Skeletal muscle tissue (tissue), 4 donors: Measurements from ENCODE around the gene MRPL24. TPM values are rescaled to one million over a fixed set of nuclear protein-coding genes. Genes with fewer than 3 reads are reported as not detected.

Experiments
- H3K27ac ChIP-seq: one replicate; pipeline ENCODE4 v1.7.0; 2013; ENCODE audit warnings: mild to moderate bottlenecking, low read depth, low read length, inconsistent platforms
- H3K27me3 ChIP-seq, 3 donors: one replicate each; pipeline ENCODE4 v1.7.0; 2013; ENCODE audit warnings: low read length in 3 of 3; ENCODE audit not compliant: control insufficient read depth in 3 of 3, insufficient read depth in 3 of 3
- H3K36me3 ChIP-seq, 3 donors: one replicate each; pipeline ENCODE4 v1.7.0; 2013; ENCODE audit warnings: low read length in 3 of 3; ENCODE audit not compliant: control insufficient read depth in 3 of 3, insufficient read depth in 3 of 3
- H3K4me1 ChIP-seq, 3 donors: one replicate each; pipeline ENCODE4 v1.7.0; 2013; ENCODE audit warnings: low read length in 3 of 3, mild to moderate bottlenecking in 3 of 3; ENCODE audit not compliant: control insufficient read depth in 3 of 3, insufficient read depth in 3 of 3
- H3K4me3 ChIP-seq, 3 donors: one replicate each; pipeline ENCODE4 v1.7.0; 2013; ENCODE audit warnings: low read length in 3 of 3
- H3K9ac ChIP-seq, 3 donors: one replicate each; pipeline ENCODE4 v1.7.0; 2013; ENCODE audit warnings: low read length in 3 of 3, mild to moderate bottlenecking in 3 of 3, moderate library complexity in 2 of 3, low read depth in 1 of 3
- H3K9me3 ChIP-seq, 3 donors: one replicate each; pipeline ENCODE4 v1.7.0; 2013; ENCODE audit warnings: low read length in 3 of 3; ENCODE audit not compliant: control insufficient read depth in 3 of 3
- total RNA-seq: library from RNA; depleted of rRNA; stranded (reverse); fragments of >200 nt; gene quantifications from one replicate; pipeline ENCODE4 v1.2.3, GENCODE V29; 2014
- donor health status: Osteomylitis.

MRPL24 gene
- total RNA-seq, 1 donor from 2014 or later: 36.5 TPM

DNA sequence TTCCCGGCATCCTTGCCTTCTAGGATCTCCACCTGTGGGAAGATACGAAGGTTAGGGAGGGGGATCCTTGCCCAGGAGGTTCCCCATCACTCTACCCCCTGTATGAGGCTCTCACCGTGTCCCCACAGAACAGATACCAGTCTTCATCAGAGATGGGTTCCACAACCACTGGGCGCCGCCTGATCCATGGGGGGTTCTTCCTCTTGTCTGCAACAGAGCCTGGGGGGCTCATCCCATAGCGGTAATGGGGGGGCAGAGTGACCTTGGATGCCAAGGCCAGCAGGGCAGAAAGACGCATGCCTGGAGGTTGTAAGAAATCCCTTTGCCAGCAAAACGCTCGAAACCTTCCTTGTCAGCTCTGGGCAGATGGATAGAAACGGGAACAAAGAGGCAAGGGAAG is 2.5 kb downstream of the MRPL24 start:
- H3K4me1 ChIP-seq: peaks cover 14 to 22% (median 15%) of the 10 kb centered on the region in 3 donors
- H3K9ac ChIP-seq: no peak overlapping the region
- no peak overlapping the region for H3K27ac ChIP-seq
- no peaks in the 10 kb centered on the region for H3K9me3 ChIP-seq
- H3K4me3 ChIP-seq: no peak overlapping the region
- H3K36me3 ChIP-seq: peaks cover 34 to 39% (median 34%) of the 10 kb centered on the region in 3 donors
- H3K27me3 ChIP-seq: no peaks in the 10 kb centered on the region

DNA sequence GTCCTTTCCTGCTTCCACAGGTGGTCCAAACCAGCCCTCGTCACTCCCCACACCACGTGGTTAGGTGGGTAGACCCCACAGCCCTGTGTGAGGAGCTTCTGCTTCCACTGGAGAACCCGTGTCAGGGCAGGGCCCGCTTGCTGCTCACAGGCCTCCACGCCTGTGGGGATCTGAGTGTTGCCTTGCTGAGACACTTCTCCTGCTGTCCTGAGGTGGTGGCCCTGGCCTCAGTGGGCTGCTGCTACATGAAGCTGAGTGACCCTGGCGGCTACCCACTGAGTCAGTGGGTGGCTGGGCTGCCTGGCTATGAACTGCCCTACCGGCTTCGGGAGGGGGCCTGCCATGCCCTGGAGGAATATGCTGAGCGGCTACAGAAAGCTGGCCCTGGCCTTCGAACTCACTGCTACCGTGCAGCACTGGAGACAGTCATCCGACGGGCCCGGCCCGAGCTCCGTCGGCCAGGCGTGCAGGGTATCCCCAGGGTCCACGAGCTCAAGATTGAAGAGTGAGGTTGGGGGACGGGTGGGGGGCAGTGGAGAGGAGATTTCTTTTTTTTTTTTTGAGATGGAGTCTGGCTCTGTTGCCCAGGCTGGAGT is 6.8 kb downstream of the MRPL24 start:
- Histone ChIP-seq H3K36me3 (peaks cover 20 to 43% (median 41%) of the 10 kb centered on the region in 3 donors), H3K27ac (no peak overlapping the region), H3K27me3 (no peaks in the 10 kb centered on the region)

GRCh38 chr1:156728599-156729462 is 12.1 kb downstream of the MRPL24 start, which contains the start of gene ISG20L2:
Gene ISG20L2, minus strand, starts transcription at chr1:156728766. Its CDS starts 1,114 bp downstream, at chr1:156727652.
- peak within 1 kb of the TSS; percentile 88 to 100 (median 99) for H3K4me3 ChIP-seq
- peak within 1 kb of the TSS; percentile 92 to 96 (median 95) for H3K9ac ChIP-seq
- no peaks in the 10 kb centered on the region for H3K27me3 ChIP-seq
- H3K27ac ChIP-seq: peak within 1 kb of the TSS; percentile 97
- peaks cover 12 to 28% (median 26%) of the 10 kb centered on the region in 3 donors for H3K36me3 ChIP-seq
- H3K4me1 ChIP-seq: peaks cover 36 to 53% (median 41%) of the 10 kb centered on the region in 3 donors
- no peaks in the 10 kb centered on the region for H3K9me3 ChIP-seq

More for the DNA sequence above, 6.8 kb downstream of the MRPL24 start:
- Histone ChIP-seq H3K4me3 (no peak overlapping the region), H3K9me3 (no peaks in the 10 kb centered on the region), H3K9ac (no peak overlapping the region), H3K4me1 (peaks cover under 1 to 11% (median 7%) of the 10 kb centered on the region in 3 donors)

DNA sequence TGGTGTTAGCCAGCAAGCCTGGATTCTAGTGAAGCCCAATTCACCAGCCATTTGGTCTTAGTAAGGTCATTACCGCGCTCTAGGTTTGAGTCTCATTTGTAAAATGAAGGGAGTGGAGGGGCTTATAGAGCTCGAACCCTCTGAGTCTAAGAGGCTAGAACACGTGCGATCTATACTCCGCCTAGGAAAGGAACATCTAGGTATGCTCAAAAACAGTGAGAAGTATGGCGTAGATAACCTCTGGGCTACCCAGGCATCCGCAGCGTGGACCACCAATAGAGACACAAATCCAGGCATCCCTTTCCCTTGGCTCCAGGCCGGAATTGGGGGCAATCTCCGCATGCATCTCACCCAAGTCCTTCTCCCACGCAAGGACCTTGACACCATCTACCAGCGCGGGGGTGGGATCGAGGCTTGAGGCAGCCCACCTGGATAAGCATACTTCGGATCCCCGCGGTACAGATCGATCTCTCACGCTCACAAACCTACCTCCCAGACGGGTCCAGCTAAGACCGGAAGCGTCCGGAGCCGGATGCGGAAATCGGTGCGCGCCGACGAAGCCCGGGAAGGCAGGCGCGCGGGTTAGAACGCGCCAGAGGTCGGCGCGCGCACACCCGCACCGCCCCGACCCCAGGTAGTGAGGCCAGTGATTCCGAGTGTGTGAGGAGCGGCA is 12.8 kb downstream of the MRPL24 start, which contains the start of gene METTL25B:
TSS of gene METTL25B (plus strand) at position 544 of the 673 bp plus-strand sequence. CDS start 636 bp downstream, outside the sequence.
- H3K9ac ChIP-seq: peak within 1 kb of the TSS; percentile 92 to 96 (median 95)
- peaks cover 36 to 53% (median 41%) of the 10 kb centered on the region in 3 donors for H3K4me1 ChIP-seq
- H3K4me3 ChIP-seq: peak within 1 kb of the TSS; percentile 88 to 100 (median 99)
- H3K36me3 ChIP-seq: peaks cover 17 to 30% (median 28%) of the 10 kb centered on the region in 3 donors
- no peaks in the 10 kb centered on the region for H3K27me3 ChIP-seq
- no peaks in the 10 kb centered on the region for H3K9me3 ChIP-seq
- H3K27ac ChIP-seq: peak within 1 kb of the TSS; percentile 97

- peaks cover 36 to 53% (median 41%) of the 10 kb centered on the region in 3 donors for H3K4me1 ChIP-seq
- peaks cover 22 to 31% (median 29%) of the 10 kb centered on the region in 3 donors for H3K36me3 ChIP-seq
- H3K27ac ChIP-seq: peak overlapping the region; percentile 97
- no peaks in the 10 kb centered on the region for H3K9me3 ChIP-seq
- H3K27me3 ChIP-seq: no peaks in the 10 kb centered on the region
- H3K4me3 ChIP-seq: peak overlapping the region; percentile 88 to 100 (median 99)
- peak overlapping the region; percentile 79 to 96 (median 95) for H3K9ac ChIP-seq
These were observed 13.4 kb downstream of the MRPL24 start for GRCh38 chr1:156727492-156727891.

GRCh38 chr1:156726549-156727226 is 14.2 kb downstream of the MRPL24 start:
- Histone ChIP-seq H3K27me3 (no peaks in the 10 kb centered on the region), H3K27ac (no peak overlapping the region), H3K4me3 (peak overlapping the region; percentile 54 to 99 (median 59)), H3K9me3 (no peaks in the 10 kb centered on the region), H3K36me3 (peaks cover 25 to 26% (median 25%) of the 10 kb centered on the region in 3 donors), H3K4me1 (peaks cover 36 to 53% (median 41%) of the 10 kb centered on the region in 3 donors), H3K9ac (peak overlapping the region; percentile 57 to 79 (median 68))

GRCh38 chr1:156725683-156726280 is 15.1 kb downstream of the MRPL24 start:
- Histone ChIP-seq H3K27ac (peak overlapping the region; percentile 26), H3K4me3 (peak overlapping the region; percentile 54 to 77 (median 59)), H3K27me3 (no peaks in the 10 kb centered on the region), H3K4me1 (peaks cover 36 to 53% (median 41%) of the 10 kb centered on the region in 3 donors), H3K36me3 (peaks cover 33 to 34% (median 34%) of the 10 kb centered on the region in 3 donors), H3K9ac (peak overlapping the region; percentile 57 to 68 (median 57)), H3K9me3 (no peaks in the 10 kb centered on the region)

- H3K27me3 ChIP-seq: no peaks in the 10 kb centered on the region
- peaks cover 15 to 21% (median 16%) of the 10 kb centered on the region in 3 donors for H3K4me1 ChIP-seq
- no peaks in the 10 kb centered on the region for H3K9me3 ChIP-seq
- peaks cover 29 to 36% (median 35%) of the 10 kb centered on the region in 3 donors for H3K36me3 ChIP-seq
- no peak overlapping the region for H3K9ac ChIP-seq
- H3K4me3 ChIP-seq: no peak overlapping the region
- H3K27ac ChIP-seq: no peak overlapping the region
These were observed 19.4 kb downstream of the MRPL24 start for GRCh38 chr1:156721535-156721934.

GRCh38 chr1:156721131-156721530 is 19.8 kb downstream of the MRPL24 start:
- Histone ChIP-seq H3K36me3 (peaks cover 29 to 36% (median 35%) of the 10 kb centered on the region in 3 donors), H3K9me3 (no peaks in the 10 kb centered on the region), H3K4me3 (no peak overlapping the region), H3K9ac (no peak overlapping the region), H3K27ac (no peak overlapping the region), H3K4me1 (peaks cover 11 to 17% (median 12%) of the 10 kb centered on the region in 3 donors), H3K27me3 (no peaks in the 10 kb centered on the region)
